ENCODE results near the gene FER. TPM values are rescaled to one million over a fixed set of nuclear protein-coding genes. Genes with fewer than 3 reads are reported as not detected.

FER gene
- total RNA-seq, 1 donor from 2014 or later: 19.2 TPM

DNA sequence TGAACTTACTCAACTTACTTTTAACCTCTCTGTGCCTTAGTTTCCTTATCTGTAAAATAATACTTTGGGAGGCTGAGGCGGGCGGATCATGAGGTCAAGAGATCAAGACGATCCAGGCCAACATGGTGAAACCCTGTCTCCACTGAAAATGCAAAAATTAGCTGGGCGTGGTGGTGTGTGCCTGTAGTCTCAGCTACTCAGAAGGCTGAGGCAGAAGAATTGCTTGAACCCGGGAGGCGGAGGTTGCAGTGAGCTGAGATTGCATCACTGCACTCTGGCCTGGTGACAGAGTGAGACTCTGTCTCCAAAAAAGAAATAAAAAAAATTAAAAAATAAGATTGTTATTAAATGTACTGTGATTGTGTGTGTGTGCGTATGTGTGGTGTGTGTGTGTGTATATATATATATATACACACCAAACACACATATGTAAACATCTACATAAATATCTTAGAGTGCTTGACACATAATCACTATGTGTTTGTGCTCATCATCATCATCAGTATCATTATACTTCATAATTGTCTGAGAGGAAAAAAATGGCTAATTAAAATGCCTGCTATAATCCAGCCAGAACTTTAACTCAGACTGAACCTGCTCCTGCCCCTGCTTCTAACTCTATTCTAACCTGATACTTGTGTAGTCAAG lies 312.8 kb downstream of the FER start:
- no peak for DNase-seq (ENCODE audit: extremely low spot score in 2 of 2)
- no peak overlapping the region for H3K27ac ChIP-seq
- H3K4me1 ChIP-seq: peaks cover 16% of the 10 kb centered on the region
- H3K4me3 ChIP-seq: no peak overlapping the region
- no peaks in the 10 kb centered on the region for H3K36me3 ChIP-seq
- H3K27me3 ChIP-seq: no peaks in the 10 kb centered on the region
- intact Hi-C loops (cut with DNase I): no loop called here
- TF ChIP-seq, protein P1, sequence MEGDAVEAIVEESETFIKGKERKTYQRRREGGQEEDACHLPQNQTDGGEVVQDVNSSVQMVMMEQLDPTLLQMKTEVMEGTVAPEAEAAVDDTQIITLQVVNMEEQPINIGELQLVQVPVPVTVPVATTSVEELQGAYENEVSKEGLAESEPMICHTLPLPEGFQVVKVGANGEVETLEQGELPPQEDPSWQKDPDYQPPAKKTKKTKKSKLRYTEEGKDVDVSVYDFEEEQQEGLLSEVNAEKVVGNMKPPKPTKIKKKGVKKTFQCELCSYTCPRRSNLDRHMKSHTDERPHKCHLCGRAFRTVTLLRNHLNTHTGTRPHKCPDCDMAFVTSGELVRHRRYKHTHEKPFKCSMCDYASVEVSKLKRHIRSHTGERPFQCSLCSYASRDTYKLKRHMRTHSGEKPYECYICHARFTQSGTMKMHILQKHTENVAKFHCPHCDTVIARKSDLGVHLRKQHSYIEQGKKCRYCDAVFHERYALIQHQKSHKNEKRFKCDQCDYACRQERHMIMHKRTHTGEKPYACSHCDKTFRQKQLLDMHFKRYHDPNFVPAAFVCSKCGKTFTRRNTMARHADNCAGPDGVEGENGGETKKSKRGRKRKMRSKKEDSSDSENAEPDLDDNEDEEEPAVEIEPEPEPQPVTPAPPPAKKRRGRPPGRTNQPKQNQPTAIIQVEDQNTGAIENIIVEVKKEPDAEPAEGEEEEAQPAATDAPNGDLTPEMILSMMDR (IDR thresholded peaks at IDR 0.05): no peak
- TF ChIP-seq POLR2A (IDR thresholded peaks at IDR 0.05) (no peak), POLR2AphosphoS5 (IDR thresholded peaks at IDR 0.05; ENCODE audit: insufficient read depth in 1 of 2, low read depth in 1 of 2) (no peak)
- no peaks in the 10 kb centered on the region for H3K9me3 ChIP-seq

DNA sequence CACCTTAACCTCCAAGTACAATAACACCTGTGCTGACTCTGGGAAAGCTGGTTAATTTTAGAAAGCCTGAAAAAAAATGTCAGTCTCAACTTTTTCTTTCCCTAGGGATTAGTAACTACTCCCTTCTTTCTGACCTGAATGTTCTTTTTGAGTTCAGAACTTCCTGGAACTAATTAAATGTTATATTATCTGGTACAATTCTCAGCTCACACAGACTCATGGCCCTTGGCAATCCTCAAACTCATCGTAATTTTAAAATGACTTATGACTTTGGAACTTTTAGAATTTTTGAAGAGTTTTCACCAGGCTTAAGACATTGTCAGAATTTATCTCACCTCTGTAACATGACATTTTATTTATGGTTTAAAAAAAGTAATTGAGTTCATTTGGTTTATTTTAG lies 315.0 kb downstream of the FER start:
- DNase-seq (ENCODE audit: extremely low spot score in 2 of 2): no peak
- TF ChIP-seq, protein P1 (IDR thresholded peaks at IDR 0.05): no peak
- TF ChIP-seq POLR2A (IDR thresholded peaks at IDR 0.05): no peak
- no peak for TF ChIP-seq POLR2AphosphoS5 (IDR thresholded peaks at IDR 0.05; ENCODE audit: insufficient read depth in 1 of 2, low read depth in 1 of 2)
- no peaks in the 10 kb centered on the region for H3K36me3 ChIP-seq
- intact Hi-C loops (cut with DNase I): no loop called here
- H3K27me3 ChIP-seq: no peaks in the 10 kb centered on the region
- no peaks in the 10 kb centered on the region for H3K9me3 ChIP-seq
- H3K27ac ChIP-seq: no peak overlapping the region
- no peak overlapping the region for H3K4me3 ChIP-seq
- peaks cover 16% of the 10 kb centered on the region for H3K4me1 ChIP-seq

DNA sequence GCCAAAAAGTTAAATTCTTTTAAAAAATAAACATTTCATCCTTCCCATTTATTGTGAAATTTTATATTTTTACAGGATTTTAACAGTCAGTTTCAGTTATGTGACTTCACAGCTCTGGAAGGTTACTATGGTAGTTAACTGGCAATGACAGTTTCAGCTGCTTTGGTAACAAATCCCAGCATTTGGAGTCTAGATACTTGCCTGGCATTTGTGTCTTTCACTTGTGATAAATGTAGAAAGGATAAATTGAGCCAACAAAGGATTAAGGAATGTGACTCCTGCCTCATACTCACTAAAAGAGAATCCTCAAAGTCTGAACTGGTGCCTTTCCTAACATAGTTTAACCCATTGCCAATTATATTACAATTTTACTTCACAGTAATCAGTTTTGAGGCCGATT lies 315.5 kb downstream of the FER start:
- peaks cover 16% of the 10 kb centered on the region for H3K4me1 ChIP-seq
- no peaks in the 10 kb centered on the region for H3K9me3 ChIP-seq
- H3K27me3 ChIP-seq: no peaks in the 10 kb centered on the region
- TF ChIP-seq POLR2A (IDR thresholded peaks at IDR 0.05) (no peak), POLR2AphosphoS5 (IDR thresholded peaks at IDR 0.05; ENCODE audit: insufficient read depth in 1 of 2, low read depth in 1 of 2) (no peak)
- TF ChIP-seq, protein P1 (IDR thresholded peaks at IDR 0.05): no peak
- H3K4me3 ChIP-seq: no peak overlapping the region
- intact Hi-C loops (cut with DNase I): no loop called here
- H3K36me3 ChIP-seq: no peaks in the 10 kb centered on the region
- no peak overlapping the region for H3K27ac ChIP-seq
- DNase-seq (ENCODE audit: extremely low spot score in 2 of 2): no peak

DNA sequence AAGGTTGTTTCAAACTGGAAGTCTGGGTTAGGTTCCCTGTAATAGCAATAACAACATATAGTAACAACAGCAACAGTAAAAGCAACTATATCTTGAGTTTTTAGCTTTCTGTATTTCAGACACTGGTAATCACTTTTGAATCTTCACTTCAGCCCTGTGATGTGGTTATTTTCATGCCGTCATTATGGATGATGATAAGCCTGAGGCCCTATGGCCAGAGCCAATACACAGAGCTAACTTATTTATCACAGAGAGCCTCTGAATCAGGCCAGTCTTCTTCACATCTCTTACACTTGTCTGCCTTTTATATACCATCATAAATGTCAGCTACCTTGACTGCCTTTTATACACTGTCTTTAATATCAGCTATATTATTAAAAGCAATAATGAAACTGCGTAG lies 329.0 kb downstream of the FER start:
- TF ChIP-seq POLR2A (IDR thresholded peaks at IDR 0.05): no peak
- TF ChIP-seq, protein P1 (IDR thresholded peaks at IDR 0.05): no peak
- TF ChIP-seq POLR2AphosphoS5 (IDR thresholded peaks at IDR 0.05; ENCODE audit: insufficient read depth in 1 of 2, low read depth in 1 of 2): no peak
- Histone ChIP-seq H3K36me3 (no peaks in the 10 kb centered on the region), H3K4me1 (no peaks in the 10 kb centered on the region), H3K4me3 (no peak overlapping the region), H3K9me3 (no peaks in the 10 kb centered on the region), H3K27ac (no peak overlapping the region), H3K27me3 (no peaks in the 10 kb centered on the region)
- intact Hi-C loops (cut with DNase I): no loop called here
- no peak for DNase-seq (ENCODE audit: extremely low spot score in 2 of 2)

DNA sequence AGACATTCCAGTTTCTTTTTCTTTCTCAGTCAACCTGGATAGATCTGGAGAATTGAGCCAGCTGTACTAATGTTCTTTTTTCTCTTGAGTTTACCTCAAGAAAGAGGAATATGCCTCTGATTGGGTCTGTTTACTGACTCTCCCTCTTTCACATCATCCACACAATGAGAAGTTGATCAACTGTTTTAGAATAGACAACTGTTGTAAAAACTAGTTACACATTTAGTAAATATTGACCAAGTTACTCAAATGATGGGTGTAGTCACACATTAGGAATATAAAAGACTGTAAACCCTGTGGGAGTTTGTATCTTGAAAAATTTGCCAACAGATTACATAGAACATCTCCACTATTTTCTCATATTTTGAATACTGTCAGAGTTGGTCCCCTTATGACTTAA lies 330.8 kb downstream of the FER start:
- intact Hi-C loops (cut with DNase I): no loop called here
- no peaks in the 10 kb centered on the region for H3K27me3 ChIP-seq
- no peak for DNase-seq (ENCODE audit: extremely low spot score in 2 of 2)
- H3K36me3 ChIP-seq: no peaks in the 10 kb centered on the region
- H3K4me3 ChIP-seq: no peak overlapping the region
- no peaks in the 10 kb centered on the region for H3K4me1 ChIP-seq
- H3K27ac ChIP-seq: no peak overlapping the region
- no peaks in the 10 kb centered on the region for H3K9me3 ChIP-seq
- TF ChIP-seq POLR2AphosphoS5 (IDR thresholded peaks at IDR 0.05; ENCODE audit: insufficient read depth in 1 of 2, low read depth in 1 of 2) (no peak), POLR2A (IDR thresholded peaks at IDR 0.05) (no peak)
- TF ChIP-seq, protein P1 (IDR thresholded peaks at IDR 0.05): no peak
